ENCODE measurements around the gene ICOSLG.
"Not testable (repeated sequence)": the region's sequence is repeated elsewhere in the genome, so short reads cannot be mapped to it uniquely, and the experiment has no call there.

Gene ICOSLG

DNA sequence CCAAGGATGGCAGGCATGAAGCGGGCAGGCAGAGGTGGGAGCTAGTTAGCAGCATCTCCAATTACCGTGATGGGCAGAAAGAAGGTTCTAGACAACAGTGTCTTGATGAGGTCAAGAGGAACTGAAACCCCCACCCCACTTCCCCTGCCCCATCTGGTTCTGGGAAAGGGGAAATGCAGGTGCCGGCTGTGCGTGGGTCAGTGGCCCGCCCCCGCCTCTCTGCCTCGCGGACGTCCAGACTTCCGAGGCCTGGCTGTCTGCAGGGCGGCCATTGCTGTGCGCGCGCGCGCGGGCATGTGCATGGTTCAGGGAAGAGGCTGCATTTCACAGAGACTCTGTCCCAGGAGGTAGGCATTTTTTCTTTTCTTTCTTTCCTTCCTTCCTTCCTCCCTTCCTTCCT, 65.6 kb downstream of the ICOSLG start:
- not testable (repeated sequence) for DNase-seq
